H1 (cell line): ENCODE results near the gene LYPD6B. TPM values are rescaled to one million over a fixed set of nuclear protein-coding genes. Genes with fewer than 3 reads are reported as not detected.

Source experiments
- CTCF ChIA-PET: fragments of 300-600 bp; sonication (Branson Sonifier 250); formaldehyde crosslinking; loops from one replicate; lab custom pipeline; 2021; ENCODE audit not compliant: partially characterized antibody; lab: Charles Lee
- POLR2A ChIA-PET: fragments of 300-600 bp; sonication (Branson Sonifier 250); formaldehyde crosslinking; loops from one replicate; lab custom pipeline; 2021; ENCODE audit warnings: inconsistent platforms; ENCODE audit not compliant: partially characterized antibody; lab: Charles Lee
- DNase-seq, 2 experiments: peaks; one replicate each; pipeline versions ENCODE4 v3.0.0 to v3.0.0-alpha.2; 2010 to 2022; ENCODE audit warnings: low spot score in 2 of 2, low read depth in 1 of 2, mixed read lengths in 1 of 2
- FAIRE-seq: peaks from 2 replicates; lab custom pipeline; 2011; peaks lifted over from hg19 to GRCh38; lab: Jason Lieb, UNC
- H2AFZ ChIP-seq: 2 replicates; pipeline ENCODE4 v1.8.1; 2012; ENCODE audit warnings: low read length, inconsistent platforms
- H2AK5ac ChIP-seq: 2 replicates; pipeline ENCODE4 v1.6.1; 2013; ENCODE audit warnings: low read depth, low read length
- H2BK120ac ChIP-seq: replicated peaks from 2 replicates; pipeline ENCODE3; 2013; ENCODE audit warnings: low read depth, low read length, inconsistent platforms
- H2BK12ac ChIP-seq: 2 replicates; pipeline ENCODE4 v1.6.1; 2013; ENCODE audit warnings: low read depth, low read length
- H2BK15ac ChIP-seq: 2 replicates; pipeline ENCODE4 v1.6.1; 2013; ENCODE audit warnings: low read length
- H2BK20ac ChIP-seq: 2 replicates; pipeline ENCODE4 v1.6.1; 2013; ENCODE audit warnings: low read length
- H2BK5ac ChIP-seq: 2 replicates; pipeline ENCODE4 v1.6.1; 2013; ENCODE audit warnings: low read depth, low read length
- H3K14ac ChIP-seq: 2 replicates; pipeline ENCODE4 v1.6.1; 2013; ENCODE audit warnings: inconsistent platforms; ENCODE audit not compliant: insufficient read length
- H3K18ac ChIP-seq: 2 replicates; pipeline ENCODE4 v1.6.1; 2013; ENCODE audit warnings: low read length; ENCODE audit errors: extremely low read depth
- H3K23ac ChIP-seq: 2 replicates; pipeline ENCODE4 v1.6.1; 2013; ENCODE audit warnings: inconsistent platforms; ENCODE audit not compliant: insufficient read length
- H3K23me2 ChIP-seq: 2 replicates; pipeline ENCODE4 v1.6.1; 2013; ENCODE audit warnings: low read depth, low read length
- H3K27ac ChIP-seq: 2 replicates; pipeline ENCODE4 v1.6.1; 2011; ENCODE audit warnings: low read depth, low read length, inconsistent platforms
- H3K27me3 ChIP-seq, 4 experiments: replicated peaks in 1 of 4; 1 replicate in 1 of 4; 2 replicates in 3 of 4; pipeline versions ENCODE4 v1.6.1 to v1.8.1; 2011 to 2013; ENCODE audit warnings: low read length in 3 of 4, mild to moderate bottlenecking in 3 of 4, inconsistent platforms in 2 of 4, mixed read lengths in 2 of 4, moderate library complexity in 1 of 4; ENCODE audit not compliant: control insufficient read depth in 3 of 4, insufficient read depth in 3 of 4; ENCODE audit errors: extremely low read depth in 1 of 4
- H3K36me3 ChIP-seq, 4 experiments: 2 replicates each; pipeline versions ENCODE4 v1.6.1 to v1.8.1; 2011 to 2013; ENCODE audit warnings: mild to moderate bottlenecking in 4 of 4, low read length in 3 of 4, moderate library complexity in 2 of 4, control low read depth in 1 of 4, inconsistent platforms in 1 of 4; ENCODE audit not compliant: insufficient read depth in 4 of 4, control insufficient read depth in 2 of 4
- H3K4ac ChIP-seq: replicated peaks from 2 replicates; pipeline ENCODE3; 2013; ENCODE audit warnings: low read length, low read depth, mixed read lengths, inconsistent platforms; ENCODE audit not compliant: insufficient read length
- H3K4me1 ChIP-seq, 4 experiments: replicated peaks in 1 of 4; 1 replicate in 1 of 4; 2 replicates in 3 of 4; pipeline versions ENCODE4 v1.6.1 to v1.8.1; 2011 to 2013; ENCODE audit warnings: low read length in 3 of 4, inconsistent platforms in 2 of 4, mixed read lengths in 1 of 4; ENCODE audit not compliant: insufficient read depth in 4 of 4, control insufficient read depth in 3 of 4
- H3K4me2 ChIP-seq, 2 experiments: 2 replicates each; pipeline versions ENCODE4 v1.6.1 to v1.8.1; 2011 to 2013; ENCODE audit warnings: low read depth in 2 of 2, low read length in 2 of 2, control low read depth in 1 of 2, inconsistent platforms in 1 of 2, mild to moderate bottlenecking in 1 of 2; ENCODE audit not compliant: insufficient read depth in 1 of 2
- H3K4me3 ChIP-seq, 4 experiments: fragments of 200-600, 300-600 bp in 1 of 4; sonication (generic), shearing (Covaris generic), sonication (Bioruptor Twin) in 1 of 4; 2 replicates each; pipeline versions ENCODE4 v1.5.1 to v1.8.1; 2011 to 2016; ENCODE audit warnings: low read length in 4 of 4, low read depth in 3 of 4, control low read depth in 2 of 4, inconsistent platforms in 2 of 4, mild to moderate bottlenecking in 2 of 4, mixed read lengths in 1 of 4, moderate library complexity in 1 of 4; ENCODE audit not compliant: insufficient read depth in 2 of 4; ENCODE audit errors: extremely low read depth in 1 of 4
- H3K56ac ChIP-seq: replicated peaks from 2 replicates; pipeline ENCODE3; 2013; ENCODE audit warnings: low read depth, mild to moderate bottlenecking, mixed read lengths, low read length, inconsistent platforms; ENCODE audit not compliant: insufficient read length
- H3K79me1 ChIP-seq: 2 replicates; pipeline ENCODE4 v1.6.1; 2013; ENCODE audit warnings: low read depth, low read length, control low read depth
- H3K79me2 ChIP-seq, 2 experiments: 2 replicates each; pipeline versions ENCODE4 v1.6.1 to v1.8.1; 2012 to 2013; ENCODE audit warnings: low read length in 2 of 2, mild to moderate bottlenecking in 2 of 2, inconsistent platforms in 1 of 2; ENCODE audit not compliant: insufficient read depth in 2 of 2, control insufficient read depth in 1 of 2
- H3K9ac ChIP-seq, 4 experiments: replicated peaks in 1 of 4; 1 replicate in 1 of 4; 2 replicates in 3 of 4; pipeline versions ENCODE4 v1.6.1 to v1.8.1; 2011 to 2013; ENCODE audit warnings: low read depth in 3 of 4, low read length in 3 of 4, control low read depth in 2 of 4, mild to moderate bottlenecking in 2 of 4, moderate library complexity in 2 of 4, inconsistent platforms in 1 of 4; ENCODE audit errors: extremely low read depth in 1 of 4
- H3K9me3 ChIP-seq, 2 experiments: 2 replicates each; pipeline versions ENCODE4 v1.6.1 to v1.8.1; 2012 to 2013; ENCODE audit warnings: mild to moderate bottlenecking in 2 of 2, moderate library complexity in 2 of 2, control low read depth in 1 of 2, inconsistent platforms in 1 of 2, low read depth in 1 of 2, low read length in 1 of 2, mixed read lengths in 1 of 2; ENCODE audit not compliant: insufficient read depth in 2 of 2
- H4K20me1 ChIP-seq, 2 experiments: replicated peaks in 1 of 2; 2 replicates each; pipeline versions ENCODE3 to v1.8.1; 2011 to 2013; ENCODE audit warnings: inconsistent platforms in 2 of 2, low read length in 2 of 2, mild to moderate bottlenecking in 1 of 2; ENCODE audit not compliant: insufficient read depth in 2 of 2, control insufficient read depth in 1 of 2
- H4K5ac ChIP-seq: 2 replicates; pipeline ENCODE4 v1.6.1; 2013; ENCODE audit warnings: low read length, low read depth, mixed read lengths, inconsistent platforms; ENCODE audit not compliant: insufficient read length
- H4K8ac ChIP-seq: 2 replicates; pipeline ENCODE4 v1.8.0; 2013; ENCODE audit warnings: mild to moderate bottlenecking, moderate library complexity, low read length, inconsistent platforms; ENCODE audit not compliant: insufficient read depth; ENCODE audit errors: extremely low read depth
- H4K91ac ChIP-seq: replicated peaks from 2 replicates; pipeline ENCODE3; 2013; ENCODE audit warnings: low read length, mixed read lengths, inconsistent platforms; ENCODE audit not compliant: insufficient read length
- BACH1 ChIP-seq: IDR thresholded peaks from 2 replicates; pipeline ENCODE4 v1.6.1; 2012; ENCODE audit warnings: low read length, improper control_type of control experiment
- BCL11A ChIP-seq, 2 experiments: IDR thresholded peaks; one replicate each; pipeline ENCODE4 v1.6.1; 2011; ENCODE audit warnings: low read depth in 2 of 2, low read length in 2 of 2, mild to moderate bottlenecking in 2 of 2
- CBX5 ChIP-seq: fragments of 300-800, 300-1000 bp; sonication (generic); IDR thresholded peaks from 2 replicates; pipeline ENCODE4 v1.7.1; 2016; ENCODE audit warnings: antibody characterized with exemption, low read length, low read depth
- HDAC6 ChIP-seq: IDR thresholded peaks from one replicate; pipeline ENCODE4 v1.7.1; 2012; ENCODE audit warnings: low read depth, mild to moderate bottlenecking, inconsistent platforms, low read length, moderate library complexity
- JUND ChIP-seq: IDR thresholded peaks from 2 replicates; pipeline ENCODE4 v1.6.1; 2011; ENCODE audit warnings: mild to moderate bottlenecking, improper control_type of control experiment, low read length
- POU5F1 ChIP-seq: IDR thresholded peaks from 2 replicates; pipeline ENCODE4 v1.6.1; 2011; ENCODE audit warnings: low read depth, mild to moderate bottlenecking, low read length, moderate library complexity
- RBBP5 ChIP-seq: IDR thresholded peaks from 2 replicates; pipeline ENCODE4 v1.7.1; 2012; ENCODE audit warnings: low read depth, mild to moderate bottlenecking, inconsistent platforms, low read length, moderate library complexity, borderline replicate concordance
- SIN3A ChIP-seq, 2 experiments: IDR thresholded peaks in 1 of 2; conservative IDR thresholded peaks in 1 of 2; 2 replicates each; pipeline ENCODE4 v1.6.1; 2011 to 2012; ENCODE audit warnings: low read length in 2 of 2, improper control_type of control experiment in 1 of 2, low read depth in 1 of 2, mild to moderate bottlenecking in 1 of 2
- SUZ12 ChIP-seq: fragments of 200-600 bp; sonication (generic); IDR thresholded peaks from 2 replicates; pipeline ENCODE4 v1.6.1; 2012; ENCODE audit warnings: mild to moderate bottlenecking, inconsistent platforms, low read length, moderate library complexity, mixed read lengths
- TBP ChIP-seq: IDR thresholded peaks from 2 replicates; pipeline ENCODE4 v1.6.1; 2011; ENCODE audit warnings: low read depth, low read length, improper control_type of control experiment
- TCF12 ChIP-seq: IDR thresholded peaks from 2 replicates; pipeline ENCODE4 v1.6.1; 2011; ENCODE audit warnings: low read depth, mild to moderate bottlenecking, low read length
- ZNF274 ChIP-seq: IDR thresholded peaks from 2 replicates; pipeline ENCODE4 v1.7.0; 2012; ENCODE audit warnings: low read length, borderline replicate concordance; ENCODE audit errors: extremely low read depth
- WGBS, 2 experiments: shearing (Covaris generic) in 1 of 2; methylation state at CpG; one replicate each; pipeline versions ENCODE4 v1.1.6 to v1.1.7; 2013 to 2015; ENCODE audit warnings: low lambda C conversion rate in 2 of 2, mixed read lengths in 2 of 2, inconsistent platforms in 1 of 2, low coverage in 1 of 2, missing lambda C conversion rate in 1 of 2; ENCODE audit not compliant: insufficient replicate concordance in 2 of 2, insufficient coverage in 1 of 2, insufficient read length in 1 of 2; ENCODE audit errors: extremely low coverage in 1 of 2, missing lambda C conversion rate in 1 of 2; 5-methylcytosine and 5-hydroxymethylcytosine counted together
- polyA plus RNA-seq, 7 experiments: library from polyadenylated mRNA; depleted of rRNA in 3 of 7; stranded (reverse) in 5 of 7; unstranded in 2 of 7; fragments of >200 nt in 5 of 7; fragments of 200-250 nt in 2 of 7; gene quantifications; 1 replicate in 5 of 7; 2 replicates in 1 of 7; 4 replicates in 1 of 7; pipeline versions ENCODE4 v1.2.1 to v1.2.3, GENCODE V29; 2011 to 2013; ENCODE audit warnings: missing spikeins in 2 of 7, mixed read lengths in 2 of 7
- total RNA-seq: library from RNA; stranded (reverse); fragmentation: NEBNext Ultra II Directional; extraction: Animal tissue kit (Norgen Biotek cat#: 25700); gene quantifications from 2 replicates; pipeline ENCODE4 v1.2.1, GENCODE V29; 2021
- TF ChIP-seq, protein P1 (sequence below): IDR thresholded peaks from 2 replicates; pipeline ENCODE4 v1.6.1; 2011; ENCODE audit warnings: low read length, improper control_type of control experiment

Gene LYPD6B
- total and polyA plus RNA-seq, 2 of the 8 experiments (the other 6 are each of a cell fraction or from before 2014, with no cell fraction given), result 2.2 to 3.5 TPM

GRCh38 chr2:149061133-149061745 is 22.7 kb downstream of the LYPD6B start:
- Histone ChIP-seq H4K8ac (no peak overlapping the region), H2BK15ac (no peak overlapping the region), H3K27me3 (no peaks in the 10 kb centered on the region), H3K4me3 (no peak overlapping the region), H3K9ac (no peak overlapping the region), H2AFZ (no peak overlapping the region), H2BK5ac (no peak overlapping the region), H2AK5ac (no peak overlapping the region), H2BK20ac (no peak overlapping the region), H3K79me2 (no peaks in the 10 kb centered on the region), H3K14ac (no peak overlapping the region), H4K5ac (no peak overlapping the region), H3K36me3 (no peaks in the 10 kb centered on the region), H3K27ac (no peak overlapping the region), H3K4me1 (peaks cover 0 to 2% (median 0%) of the 10 kb centered on the region in 4 experiments; a peak in 1 of 7 replicates), H3K4me2 (no peak overlapping the region), H2BK120ac (no peak overlapping the region), H3K18ac (no peak overlapping the region), H2BK12ac (no peak overlapping the region), H4K20me1 (peaks cover 0 to 2% of the 10 kb centered on the region in 2 experiments), H3K79me1 (no peaks in the 10 kb centered on the region), H4K91ac (no peak overlapping the region), H3K9me3 (no peaks in the 10 kb centered on the region), H3K4ac (no peak overlapping the region), H3K23ac (no peak overlapping the region), H3K23me2 (no peaks in the 10 kb centered on the region; the same call in 1 of the 2 replicates), H3K56ac (no peak overlapping the region)
- 84% methylated on average over 2 of the region's 2 CpGs; no CpG with 5 or more reads in 1 of the 2 experiments for WGBS, 2 experiments
- ChIA-PET POLR2A (no interaction called here), CTCF (interaction anchor here (0.6 to 1.1 kb wide), 4 partner anchors 20 to 28 kb away, joined by 3 read pairs; partner anchors contain the start of gene LYPD6B)
- FAIRE-seq, result no peak
- no peak for DNase-seq
- no peak for TF ChIP-seq ZNF274
- no peak for TF ChIP-seq SIN3A (conservative IDR thresholded peaks at IDR 0.05 in 1 of 2, IDR thresholded peaks at IDR 0.05 in 1 of 2; ENCODE audit: low read depth in 1 of 2, low read length in 2 of 2)
- no peak for TF ChIP-seq JUND
- TF ChIP-seq, protein P1, sequence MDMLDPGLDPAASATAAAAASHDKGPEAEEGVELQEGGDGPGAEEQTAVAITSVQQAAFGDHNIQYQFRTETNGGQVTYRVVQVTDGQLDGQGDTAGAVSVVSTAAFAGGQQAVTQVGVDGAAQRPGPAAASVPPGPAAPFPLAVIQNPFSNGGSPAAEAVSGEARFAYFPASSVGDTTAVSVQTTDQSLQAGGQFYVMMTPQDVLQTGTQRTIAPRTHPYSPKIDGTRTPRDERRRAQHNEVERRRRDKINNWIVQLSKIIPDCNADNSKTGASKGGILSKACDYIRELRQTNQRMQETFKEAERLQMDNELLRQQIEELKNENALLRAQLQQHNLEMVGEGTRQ, result no peak
- TF ChIP-seq BCL11A (IDR thresholded peaks at IDR 0.05; ENCODE audit: low read depth in 2 of 2, low read length in 2 of 2), result no peak
- no peak for TF ChIP-seq TBP
- no peak for TF ChIP-seq SUZ12
- no peak for TF ChIP-seq BACH1
- TF ChIP-seq RBBP5, result no peak
- TF ChIP-seq POU5F1, result no peak
- TF ChIP-seq TCF12, result no peak
- TF ChIP-seq HDAC6, result no peak
- no peak for TF ChIP-seq CBX5
